HG03025 (cell line): ENCODE measurements around the gene RIT2.
"Not testable (repeated sequence)": the region's sequence is repeated elsewhere in the genome, so short reads cannot be mapped to it uniquely, and the experiment has no call there.

Experiments used
- ATAC-seq: cut with Tn5 transposase; IDR thresholded peaks from one replicate; pipeline ENCODE4 v1.9.1; 2021; ENCODE audit warnings: mild to moderate bottlenecking, moderate library complexity; ENCODE audit not compliant: unreplicated experiment, low FRiP score

The RIT2 gene

GRCh38 chr18:42780171-42780570 is 335.3 kb downstream of the RIT2 start:
- no peak for ATAC-seq

GRCh38 chr18:42778445-42779042 is 336.9 kb downstream of the RIT2 start:
- no peak for ATAC-seq

- no peak for ATAC-seq
Observed at GRCh38 chr18:42778024-42778423, 337.5 kb downstream of the RIT2 start.

- no peak for ATAC-seq
Observed at GRCh38 chr18:42773870-42774269, 341.6 kb downstream of the RIT2 start.

- no peak for ATAC-seq
Observed at GRCh38 chr18:42771936-42772335, 343.5 kb downstream of the RIT2 start.

GRCh38 chr18:42765302-42765701 is 350.2 kb downstream of the RIT2 start:
- no peak for ATAC-seq

- no peak for ATAC-seq
Observed at GRCh38 chr18:42760290-42760689, 355.2 kb downstream of the RIT2 start.

- no peak for ATAC-seq
Observed at GRCh38 chr18:42758852-42759251, 356.6 kb downstream of the RIT2 start.

GRCh38 chr18:42756214-42756613 is 359.3 kb downstream of the RIT2 start:
- ATAC-seq = no peak

GRCh38 chr18:42752916-42753315 is 362.6 kb downstream of the RIT2 start:
- no peak for ATAC-seq

- ATAC-seq = no peak
Observed at GRCh38 chr18:42746794-42747193, 368.7 kb downstream of the RIT2 start.

GRCh38 chr18:42745931-42746330 is 369.6 kb downstream of the RIT2 start:
- no peak for ATAC-seq

- no peak for ATAC-seq
Observed at GRCh38 chr18:42745171-42745570, 370.3 kb downstream of the RIT2 start.

GRCh38 chr18:42743373-42744138 is 371.9 kb downstream of the RIT2 start:
- ATAC-seq = no peak

- no peak for ATAC-seq
Observed at GRCh38 chr18:42742969-42743368, 372.5 kb downstream of the RIT2 start.

GRCh38 chr18:42742474-42742873 is 373.0 kb downstream of the RIT2 start:
- no peak for ATAC-seq

GRCh38 chr18:42741805-42742347 is 373.6 kb downstream of the RIT2 start:
- not testable (repeated sequence) for ATAC-seq

GRCh38 chr18:42741299-42741698 is 374.2 kb downstream of the RIT2 start:
- ATAC-seq = not testable (repeated sequence)

- no peak for ATAC-seq
Observed at GRCh38 chr18:42736074-42736473, 379.4 kb downstream of the RIT2 start.

- no peak for ATAC-seq
Observed at GRCh38 chr18:42734520-42734919, 381.0 kb downstream of the RIT2 start.

GRCh38 chr18:42730272-42730671 is 385.2 kb downstream of the RIT2 start:
- ATAC-seq = no peak

GRCh38 chr18:42719221-42719620 is 396.3 kb downstream of the RIT2 start:
- ATAC-seq = no peak
